GM12878 (cell line): ENCODE data around the gene CKMT2. TPM values are rescaled to one million over a fixed set of nuclear protein-coding genes. Genes with fewer than 3 reads are reported as not detected.

Experiments
- BCLAF1 ChIP-seq: fragments of 450-650 bp; IDR thresholded peaks from 2 replicates; pipeline ENCODE4 v1.6.1; 2017; ENCODE audit warnings: antibody characterized with exemption, mild to moderate bottlenecking, moderate library complexity
- CBX3 ChIP-seq: fragments of 200-600 bp; sonication (generic); IDR thresholded peaks from 2 replicates; pipeline ENCODE4 v1.6.1; 2016; ENCODE audit warnings: low read depth, borderline replicate concordance
- CBX5 ChIP-seq: sonication (generic); IDR thresholded peaks from 2 replicates; pipeline ENCODE4 v1.6.1; 2016; ENCODE audit warnings: low read depth, moderate library complexity, mild to moderate bottlenecking, inconsistent platforms
- CHD1 ChIP-seq: IDR thresholded peaks from 2 replicates; pipeline ENCODE4 v1.6.1; 2012; ENCODE audit warnings: low read depth, low read length, improper control_type of control experiment
- E4F1 ChIP-seq: fragments of 450-650 bp; IDR thresholded peaks from 2 replicates; pipeline ENCODE4 v1.6.1; 2018; ENCODE audit warnings: borderline replicate concordance, mild to moderate bottlenecking; ENCODE audit not compliant: partially characterized antibody
- ELK1 ChIP-seq: IDR thresholded peaks from 2 replicates; pipeline ENCODE4 v1.6.1; 2012; ENCODE audit warnings: low read depth, low read length, improper control_type of control experiment
- ESRRA ChIP-seq: IDR thresholded peaks from 2 replicates; pipeline ENCODE4 v1.6.1; 2012; ENCODE audit warnings: mild to moderate bottlenecking, low read length, improper control_type of control experiment
- IRF5 ChIP-seq: fragments of 450-650 bp; IDR thresholded peaks from 2 replicates; pipeline ENCODE4 v1.6.1; 2017; ENCODE audit warnings: borderline replicate concordance
- NKRF ChIP-seq: fragments of 450-650 bp; conservative IDR thresholded peaks from 2 replicates; pipeline ENCODE4 v1.6.1; 2017; ENCODE audit warnings: mild to moderate bottlenecking, moderate library complexity
- NR2C1 ChIP-seq: fragments of 450-650 bp; IDR thresholded peaks from 2 replicates; pipeline ENCODE4 v1.6.1; 2017; ENCODE audit warnings: antibody characterized with exemption, mild to moderate bottlenecking, moderate library complexity
- POLR2AphosphoS2 ChIP-seq: IDR thresholded peaks from 2 replicates; pipeline ENCODE4 v1.6.1; 2011; ENCODE audit warnings: low read depth, mild to moderate bottlenecking, low read length, improper control_type of control experiment, moderate library complexity
- RAD51 ChIP-seq: fragments of 450-650 bp; IDR thresholded peaks from 2 replicates; pipeline ENCODE4 v1.6.1; 2016; ENCODE audit warnings: moderate library complexity, mild to moderate bottlenecking, inconsistent platforms
- SMAD5 ChIP-seq: IDR thresholded peaks from 2 replicates; pipeline ENCODE4 v1.6.1; 2016; ENCODE audit warnings: antibody characterized with exemption, low read depth
- SPI1 ChIP-seq: IDR thresholded peaks from 2 replicates; pipeline ENCODE4 v1.6.1; 2011; ENCODE audit warnings: low read depth, mild to moderate bottlenecking, low read length, moderate library complexity, borderline replicate concordance; ENCODE audit not compliant: insufficient read depth
- ZBTB11 ChIP-seq: fragments of 450-650 bp; formaldehyde crosslinking; IDR thresholded peaks from 2 replicates; pipeline ENCODE4 v1.5.0; 2022; ENCODE audit warnings: mild to moderate bottlenecking, missing genetic modification characterization
- polyA plus RNA-seq, 11 experiments: library from polyadenylated mRNA; depleted of rRNA in 4 of 11; unstranded in 6 of 11; stranded (reverse) in 5 of 11; fragments of >200 nt; fragmentation: Nextera tagmentation in 4 of 11; fragmentation: Illumina TruSeq in 1 of 11; extraction: Ambion mirVana in 4 of 11; extraction: Trizol in 1 of 11; gene quantifications; 1 replicate in 1 of 11; 2 replicates in 10 of 11; pipeline versions ENCODE4 v1.2.1 to v1.2.3, GENCODE V29; 2011 to 2016; ENCODE audit warnings: inconsistent platforms in 2 of 11, missing spikeins in 2 of 11, low read depth in 1 of 11
- total RNA-seq, 4 experiments: library from RNA; depleted of rRNA in 3 of 4; stranded (reverse); fragments of >200 nt in 3 of 4; fragmentation: Illumina TruSeq in 1 of 4; extraction: Trizol in 1 of 4; gene quantifications; 2 replicates each; pipeline versions ENCODE4 v1.2.1 to v1.2.3, GENCODE V29; 2013 to 2021

CKMT2 gene
- total and polyA plus RNA-seq, 10 of the 15 experiments (the other 5 are each of a cell fraction or from before 2014, with no cell fraction given): 0.70 to 1.2 TPM; not detected in 8

- TF ChIP-seq NKRF (no peak), CBX3 (no peak), ZBTB11 (CRISPR knock-in tag) (no peak), CHD1 (no peak), CBX5 (no peak), IRF5 (no peak), ELK1 (no peak), SMAD5 (no peak), SPI1 (no peak), BCLAF1 (no peak), ESRRA (no peak), NR2C1 (no peak), POLR2AphosphoS2 (no peak), E4F1 (no peak), RAD51 (no peak)
Measured at GRCh38 chr5:81187885-81188284, 45.2 kb upstream of the CKMT2 start (continued).
